Measurements from ENCODE around the gene SNU13. TPM values are rescaled to one million over a fixed set of nuclear protein-coding genes. Genes with fewer than 3 reads are reported as not detected.

The SNU13 gene
- total and polyA plus RNA-seq, 5 donors, result 195 to 246 (median 223) TPM

Other genes with a start within 250 kb of the SNU13 start
- 10 to 100 TPM; 52.3 to 72.7 (median 69.4) TPM for gene TOB2, start 242.1 kb downstream of the SNU13 start, total RNA-seq
- 39.4 TPM for gene TOB2, start 242.1 kb downstream of the SNU13 start, polyA plus RNA-seq
- 10 to 100 TPM; 22.4 to 26.0 (median 25.0) TPM for gene PHF5A, start 220.2 kb downstream of the SNU13 start, total RNA-seq
- gene PHF5A, start 220.2 kb downstream of the SNU13 start, polyA plus RNA-seq, result 34.6 TPM
- 100 to 1,000 TPM; 532 to 611 (median 544) TPM for gene ACO2, start 219.8 kb downstream of the SNU13 start, total RNA-seq
- 471 TPM for gene ACO2, start 219.8 kb downstream of the SNU13 start, polyA plus RNA-seq
- 10 to 100 TPM; 21.0 to 26.7 (median 25.3) TPM for gene POLR3H, start 144.4 kb downstream of the SNU13 start, total RNA-seq
- 24.6 TPM for gene POLR3H, start 144.4 kb downstream of the SNU13 start, polyA plus RNA-seq
- 100 to 1,000 TPM; 274 to 342 (median 287) TPM for gene CSDC2, start 127.9 kb downstream of the SNU13 start, total RNA-seq
- gene CSDC2, start 127.9 kb downstream of the SNU13 start, polyA plus RNA-seq, result 309 TPM
- 10 to 100 TPM; 12.6 to 21.4 (median 18.3) TPM for gene PMM1, start 99.0 kb downstream of the SNU13 start, total RNA-seq
- gene PMM1, start 99.0 kb downstream of the SNU13 start, polyA plus RNA-seq, result 19.1 TPM
- 10 to 100 TPM; 56.5 to 90.7 (median 74.8) TPM for gene DESI1, start 67.8 kb downstream of the SNU13 start, total RNA-seq
- gene DESI1, start 67.8 kb downstream of the SNU13 start, polyA plus RNA-seq, result 86.4 TPM
- 100 to 1,000 TPM; 160 to 183 (median 173) TPM for gene XRCC6, start 67.6 kb downstream of the SNU13 start, total RNA-seq
- 144 TPM for gene XRCC6, start 67.6 kb downstream of the SNU13 start, polyA plus RNA-seq
- gene MEI1, start 10.6 kb upstream of the SNU13 start, total RNA-seq, result 1 to 10 TPM in 2 of 4 donors, under 1 TPM in 2; 0.64 to 1.3 (median 1.1) TPM
- gene MEI1, start 10.6 kb upstream of the SNU13 start, polyA plus RNA-seq, result 0.34 TPM
- 1 to 10 TPM; 4.1 to 6.6 (median 5.1) TPM for gene CCDC134, start 111.8 kb upstream of the SNU13 start, total RNA-seq
- gene CCDC134, start 111.8 kb upstream of the SNU13 start, polyA plus RNA-seq, result 2.2 TPM
- 100 to 1,000 TPM in 2 of 4 donors, 10 to 100 TPM in 2; 77.8 to 119 (median 106) TPM for gene SREBF2, start 144.2 kb upstream of the SNU13 start, total RNA-seq
- gene SREBF2, start 144.2 kb upstream of the SNU13 start, polyA plus RNA-seq, result 71.2 TPM
- 1 to 10 TPM; 1.1 to 8.5 (median 2.6) TPM for gene SHISA8, start 226.2 kb upstream of the SNU13 start, total RNA-seq
- 0.95 TPM for gene SHISA8, start 226.2 kb upstream of the SNU13 start, polyA plus RNA-seq
- under 1 TPM; 0.19 to 0.96 (median 0.55) TPM for gene TNFRSF13C, start 237.9 kb upstream of the SNU13 start, total RNA-seq
- gene TNFRSF13C, start 237.9 kb upstream of the SNU13 start, polyA plus RNA-seq, result 0.41 TPM

All from right cardiac atrium (tissue), 5 donors.